Cardiac muscle cell (in vitro differentiated cells and primary cell): ENCODE data around the gene PSMD1. TPM values are rescaled to one million over a fixed set of nuclear protein-coding genes. Genes with fewer than 3 reads are reported as not detected.
"Not testable (repeated sequence)": the region's sequence is repeated elsewhere in the genome, so short reads cannot be mapped to it uniquely, and the experiment has no call there.

Experiments used
- DNase-seq, 2 donors: peaks; one replicate each; pipeline versions ENCODE4 v3.0.0 to v3.0.0-alpha.2; 2010 to 2017; ENCODE audit warnings: low read depth in 1 of 2, low spot score in 1 of 2
- H3K27ac ChIP-seq: fragments of 200-600 bp; sonication (generic); 2 replicates; pipeline ENCODE4 v1.5.1; 2016
- H3K27me3 ChIP-seq: fragments of 200-600 bp; sonication (generic); 2 replicates; pipeline ENCODE4 v1.6.0; 2016; ENCODE audit warnings: control low read depth
- H3K36me3 ChIP-seq: fragments of 200-600 bp; sonication (generic); 2 replicates; pipeline ENCODE4 v1.5.1; 2016; ENCODE audit warnings: control low read depth
- H3K4me1 ChIP-seq: fragments of 200-600 bp; sonication (generic); 2 replicates; pipeline ENCODE4 v1.8.1; 2017; ENCODE audit warnings: low read depth, mild to moderate bottlenecking, mixed run types
- H3K4me3 ChIP-seq: fragments of 200-600 bp; sonication (generic); 2 replicates; pipeline ENCODE4 v1.5.1; 2016; ENCODE audit warnings: mild to moderate bottlenecking
- H3K9me3 ChIP-seq: fragments of 200-600 bp; sonication (generic); 2 replicates; pipeline ENCODE4 v1.5.1; 2017; ENCODE audit warnings: low read depth, mild to moderate bottlenecking, control low read depth
- polyA plus RNA-seq: library from polyadenylated mRNA; unstranded; fragments of >200 nt; fragmentation: Nextera tagmentation; extraction: Ambion mirVana; gene quantifications from 2 replicates; pipeline ENCODE4 v1.2.1, GENCODE V29; 2016
- total RNA-seq: library from RNA; depleted of rRNA; stranded (reverse); fragments of >200 nt; gene quantifications from 2 replicates; pipeline ENCODE4 v1.2.3, GENCODE V29; 2016
- TF ChIP-seq, protein P1 (sequence below): IDR thresholded peaks from 2 replicates; pipeline ENCODE4 v1.5.1; 2012; ENCODE audit warnings: low read depth, mild to moderate bottlenecking, low read length

PSMD1 gene
- total and polyA plus RNA-seq, 2 experiments from 2014 or later = 122 to 133 TPM

DNA sequence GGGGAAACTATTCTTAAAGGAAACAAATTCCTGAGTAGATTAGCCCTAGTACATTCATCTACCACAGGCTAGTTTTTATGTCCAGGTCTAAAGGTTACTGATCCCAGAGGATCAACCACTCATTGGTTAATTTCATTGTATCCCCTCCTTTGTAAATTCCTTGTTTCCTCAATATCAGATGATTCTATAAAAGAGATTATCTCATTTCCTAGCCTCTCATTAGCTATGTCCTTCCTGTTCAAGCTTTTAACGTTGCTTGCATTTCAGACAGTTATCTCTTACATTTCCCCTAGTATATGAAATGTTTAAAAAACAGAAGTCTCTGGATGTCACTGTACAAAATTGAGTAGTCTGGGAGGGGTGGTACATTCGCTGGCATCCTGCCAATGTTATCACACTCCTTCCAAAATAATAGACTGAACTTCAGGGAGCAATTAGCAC is 117.6 kb downstream of the PSMD1 start:
- DNase-seq = peak in 1 of 2 donors; percentile 30
- Histone ChIP-seq H3K4me3 (no peak overlapping the region), H3K27me3 (no peaks in the 10 kb centered on the region), H3K36me3 (peaks cover 23% of the 10 kb centered on the region), H3K4me1 (peaks cover 2% of the 10 kb centered on the region), H3K27ac (no peak overlapping the region), H3K9me3 (no peaks in the 10 kb centered on the region)
- TF ChIP-seq, protein P1, sequence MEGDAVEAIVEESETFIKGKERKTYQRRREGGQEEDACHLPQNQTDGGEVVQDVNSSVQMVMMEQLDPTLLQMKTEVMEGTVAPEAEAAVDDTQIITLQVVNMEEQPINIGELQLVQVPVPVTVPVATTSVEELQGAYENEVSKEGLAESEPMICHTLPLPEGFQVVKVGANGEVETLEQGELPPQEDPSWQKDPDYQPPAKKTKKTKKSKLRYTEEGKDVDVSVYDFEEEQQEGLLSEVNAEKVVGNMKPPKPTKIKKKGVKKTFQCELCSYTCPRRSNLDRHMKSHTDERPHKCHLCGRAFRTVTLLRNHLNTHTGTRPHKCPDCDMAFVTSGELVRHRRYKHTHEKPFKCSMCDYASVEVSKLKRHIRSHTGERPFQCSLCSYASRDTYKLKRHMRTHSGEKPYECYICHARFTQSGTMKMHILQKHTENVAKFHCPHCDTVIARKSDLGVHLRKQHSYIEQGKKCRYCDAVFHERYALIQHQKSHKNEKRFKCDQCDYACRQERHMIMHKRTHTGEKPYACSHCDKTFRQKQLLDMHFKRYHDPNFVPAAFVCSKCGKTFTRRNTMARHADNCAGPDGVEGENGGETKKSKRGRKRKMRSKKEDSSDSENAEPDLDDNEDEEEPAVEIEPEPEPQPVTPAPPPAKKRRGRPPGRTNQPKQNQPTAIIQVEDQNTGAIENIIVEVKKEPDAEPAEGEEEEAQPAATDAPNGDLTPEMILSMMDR = no peak

GRCh38 chr2:231176066-231176465 is 119.4 kb downstream of the PSMD1 start:
- no peaks in the 10 kb centered on the region for H3K27me3 ChIP-seq
- peaks cover 16% of the 10 kb centered on the region for H3K36me3 ChIP-seq
- TF ChIP-seq, protein P1 = no peak
- H3K9me3 ChIP-seq = no peaks in the 10 kb centered on the region
- H3K4me1 ChIP-seq = peaks cover 2% of the 10 kb centered on the region
- no peak overlapping the region for H3K4me3 ChIP-seq
- peak overlapping the region; percentile 8 for H3K27ac ChIP-seq
- DNase-seq = no peak

DNA sequence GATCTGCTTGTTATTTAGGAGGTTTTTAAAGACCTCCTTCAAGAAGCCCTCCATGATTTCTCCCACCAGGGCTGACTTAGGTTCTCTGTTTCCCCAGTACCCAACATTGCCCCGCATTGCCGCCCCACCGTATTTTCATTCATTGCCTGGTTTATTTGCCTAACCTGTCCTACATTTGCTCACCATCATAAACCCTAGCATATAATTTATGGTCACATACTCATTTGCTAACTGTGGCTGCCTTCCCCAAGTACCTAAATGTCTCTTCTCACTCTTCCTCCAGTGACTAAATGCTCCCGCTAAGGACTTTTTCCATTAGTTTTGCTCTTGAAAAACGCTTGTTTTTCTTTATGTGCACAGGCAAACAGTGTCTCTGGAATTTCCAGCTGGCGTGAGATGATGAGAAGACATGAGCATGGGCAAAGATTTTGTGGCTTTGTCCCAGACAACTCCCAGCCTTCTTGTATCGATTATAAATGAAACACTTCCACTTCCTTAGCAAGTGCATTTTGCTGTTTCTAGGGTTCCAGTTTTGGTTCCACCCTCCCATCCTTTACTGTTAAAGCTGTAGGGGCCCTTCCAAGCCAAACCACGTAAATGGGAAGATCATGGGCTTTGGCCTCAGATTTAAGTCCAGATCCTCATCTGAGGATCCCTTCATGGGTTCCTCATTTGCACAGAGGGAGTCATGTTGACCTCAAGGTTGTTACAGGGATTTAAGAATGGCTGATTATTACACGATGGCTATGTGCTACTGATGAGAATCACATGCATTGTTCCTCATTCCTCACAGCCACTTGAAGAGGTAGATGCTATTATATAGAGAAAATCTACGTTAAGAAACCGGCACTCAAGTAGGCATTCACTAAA is 120.7 kb downstream of the PSMD1 start:
- no peak overlapping the region for H3K27ac ChIP-seq
- no peak for DNase-seq
- H3K9me3 ChIP-seq = no peaks in the 10 kb centered on the region
- TF ChIP-seq, protein P1 = no peak
- H3K27me3 ChIP-seq = no peaks in the 10 kb centered on the region
- peaks cover 2% of the 10 kb centered on the region for H3K4me1 ChIP-seq
- H3K36me3 ChIP-seq = peaks cover 8% of the 10 kb centered on the region
- H3K4me3 ChIP-seq = no peak overlapping the region

- H3K4me1 ChIP-seq, H3K4me3 ChIP-seq, H3K36me3 ChIP-seq, DNase-seq, H3K27me3 ChIP-seq, H3K9me3 ChIP-seq, H3K27ac ChIP-seq: not testable (repeated sequence)
Observed at GRCh38 chr2:231178805-231179204, 122.1 kb downstream of the PSMD1 start.

- no peaks in the 10 kb centered on the region for H3K36me3 ChIP-seq
- peak in 1 of 2 donors; percentile 61 for DNase-seq
- H3K27me3 ChIP-seq = no peaks in the 10 kb centered on the region
- H3K4me1 ChIP-seq = no peaks in the 10 kb centered on the region
- H3K9me3 ChIP-seq = no peaks in the 10 kb centered on the region
- TF ChIP-seq, protein P1 = no peak
- no peak overlapping the region for H3K27ac ChIP-seq
- no peak overlapping the region for H3K4me3 ChIP-seq
Observed at GRCh38 chr2:231181860-231182512, 125.3 kb downstream of the PSMD1 start.

- TF ChIP-seq, protein P1 = no peak
- Histone ChIP-seq H3K9me3 (no peaks in the 10 kb centered on the region), H3K27me3 (no peaks in the 10 kb centered on the region), H3K4me1 (no peaks in the 10 kb centered on the region), H3K4me3 (no peak overlapping the region), H3K27ac (no peak overlapping the region), H3K36me3 (no peaks in the 10 kb centered on the region)
- DNase-seq = no peak
Observed at GRCh38 chr2:231182513-231182899, 125.8 kb downstream of the PSMD1 start.
